Head of caudate nucleus (tissue), 42 donors: Measurements from ENCODE around the gene DMC1.
A peak's percentile ranks its signal among the peaks of the same experiment; 100 is the strongest.
"Not testable (repeated sequence)": the region's sequence is repeated elsewhere in the genome, so short reads cannot be mapped to it uniquely, and the experiment has no call there.

Experiments used
- DNase-seq, 42 donors: peaks; one replicate each; pipeline versions ENCODE4 v3.0.0 to v3.0.0-alpha.2; 2020 to 2021; ENCODE audit warnings: mixed read lengths in 7 of 42
- intact Hi-C: fragments of 100-400 bp; cut with DNase I; formaldehyde crosslinking; loops from one replicate; pipeline ENCODE4 v1.15.0; 2022

The DMC1 gene

DNA sequence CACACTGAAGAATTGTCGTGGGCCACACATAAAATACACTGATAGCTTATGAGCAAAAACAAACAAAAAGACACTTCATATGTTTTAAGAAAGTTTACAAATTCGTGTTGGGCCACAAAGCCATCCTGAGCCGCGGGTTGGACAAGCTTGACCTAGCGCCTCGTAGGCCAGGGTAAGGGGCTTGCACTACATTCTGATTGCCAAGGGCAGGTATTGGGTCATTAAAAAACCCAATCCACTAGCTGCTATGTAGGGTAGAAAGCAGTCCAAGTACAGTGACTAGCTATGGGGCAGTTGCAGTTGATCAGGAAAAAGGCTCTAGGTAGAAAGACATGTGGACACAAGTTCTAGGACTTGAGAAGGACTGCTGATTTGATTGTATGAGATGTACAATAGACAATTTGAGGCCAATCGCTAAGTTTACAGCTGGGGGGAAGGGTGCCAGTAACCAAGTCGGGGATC is 88.1 kb downstream of the DMC1 start:
- intact Hi-C loops = no loop called here
- peak in 2 of 42 donors; percentile 33 to 37 for DNase-seq

DNA sequence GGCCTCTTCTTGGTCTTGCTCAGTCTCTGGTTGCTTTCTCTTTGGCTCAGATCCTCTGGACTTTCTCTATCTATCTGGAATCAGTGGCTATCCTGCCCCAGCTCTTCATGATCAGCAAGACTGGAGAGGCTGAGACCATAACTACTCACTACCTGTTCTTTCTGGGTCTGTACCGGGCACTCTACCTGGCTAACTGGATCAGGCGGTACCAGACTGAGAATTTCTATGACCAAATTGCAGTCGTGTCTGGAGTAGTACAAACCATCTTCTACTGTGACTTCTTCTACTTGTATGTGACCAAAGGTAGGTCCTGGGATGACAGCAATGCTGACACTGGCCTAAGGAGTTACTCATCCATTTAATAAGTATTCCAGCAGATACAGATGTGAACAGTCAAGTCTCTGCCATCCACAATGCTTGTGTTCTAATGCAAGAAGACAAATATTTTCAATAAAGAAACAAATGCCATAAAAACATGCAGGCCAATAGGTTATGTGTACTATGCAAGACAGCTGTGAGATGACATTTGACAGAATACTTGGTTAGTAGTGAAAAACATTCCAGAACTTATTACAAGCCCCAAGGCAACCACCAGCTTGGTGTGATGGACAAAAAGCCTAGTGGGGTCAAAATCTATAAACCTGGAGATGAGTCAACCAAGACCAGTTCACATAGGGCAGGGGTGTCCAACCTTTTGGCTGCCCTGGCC is 88.7 kb downstream of the DMC1 start:
- intact Hi-C loops = no loop called here
- DNase-seq = no peak

DNA sequence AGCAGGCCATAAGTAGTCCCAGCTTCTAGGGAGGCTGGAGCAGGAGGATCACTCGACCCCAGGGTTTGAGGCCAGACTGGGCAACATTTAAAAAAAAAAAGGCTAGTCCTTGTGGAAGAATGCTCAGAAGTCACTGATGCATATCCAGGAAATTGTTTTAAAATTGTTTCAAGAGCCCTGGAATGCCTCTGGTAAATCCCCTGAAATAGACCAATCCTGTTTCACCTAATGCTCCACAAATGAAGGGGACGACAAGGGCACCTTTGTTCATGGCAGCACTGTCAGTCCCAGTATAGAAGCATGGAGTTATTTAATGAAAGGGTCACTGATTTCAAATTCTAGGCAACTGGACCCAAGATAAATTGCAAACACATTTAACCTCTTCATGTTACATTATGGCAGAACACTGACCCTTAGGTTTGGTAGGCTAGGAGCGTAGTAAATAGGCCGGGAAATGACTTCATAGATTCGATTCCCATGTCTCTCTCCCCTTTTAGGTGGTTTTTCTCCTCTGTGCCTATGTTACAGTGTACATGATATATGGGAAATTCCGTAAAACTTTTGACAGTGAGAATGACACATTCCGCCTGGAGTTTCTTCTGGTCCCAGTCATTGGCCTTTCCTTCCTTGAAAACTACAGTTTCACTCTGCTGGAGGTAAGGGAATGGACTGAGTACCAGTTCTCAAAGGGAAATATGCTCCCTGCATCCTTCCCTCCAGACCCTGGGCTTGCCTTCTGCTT is 90.7 kb downstream of the DMC1 start:
- DNase-seq = peak in 2 of 42 donors; percentile 11 to 16
- intact Hi-C loops = no loop called here

DNA sequence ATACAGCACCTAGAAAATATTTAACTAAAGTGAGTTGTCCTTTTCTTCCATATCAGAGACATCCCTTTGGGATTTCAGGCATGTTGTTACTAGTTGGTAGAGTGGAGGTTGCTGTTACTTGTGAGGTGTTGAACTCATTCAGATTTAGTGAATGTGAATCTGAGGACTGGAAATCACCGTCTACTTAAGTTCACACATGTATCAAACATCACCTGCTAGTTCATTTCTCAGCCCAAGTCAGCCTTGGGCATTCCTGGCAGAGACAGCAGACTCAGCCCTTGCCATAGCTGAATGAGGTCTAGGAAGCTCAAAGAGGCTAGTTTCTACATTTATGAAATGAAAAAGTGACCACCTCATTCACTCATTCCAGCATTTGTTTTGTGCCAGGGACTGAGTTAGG is 92.4 kb downstream of the DMC1 start:
- DNase-seq = peak in 3 of 42 donors; percentile 4 to 9 (median 5)
- intact Hi-C loops = no loop called here

DNA sequence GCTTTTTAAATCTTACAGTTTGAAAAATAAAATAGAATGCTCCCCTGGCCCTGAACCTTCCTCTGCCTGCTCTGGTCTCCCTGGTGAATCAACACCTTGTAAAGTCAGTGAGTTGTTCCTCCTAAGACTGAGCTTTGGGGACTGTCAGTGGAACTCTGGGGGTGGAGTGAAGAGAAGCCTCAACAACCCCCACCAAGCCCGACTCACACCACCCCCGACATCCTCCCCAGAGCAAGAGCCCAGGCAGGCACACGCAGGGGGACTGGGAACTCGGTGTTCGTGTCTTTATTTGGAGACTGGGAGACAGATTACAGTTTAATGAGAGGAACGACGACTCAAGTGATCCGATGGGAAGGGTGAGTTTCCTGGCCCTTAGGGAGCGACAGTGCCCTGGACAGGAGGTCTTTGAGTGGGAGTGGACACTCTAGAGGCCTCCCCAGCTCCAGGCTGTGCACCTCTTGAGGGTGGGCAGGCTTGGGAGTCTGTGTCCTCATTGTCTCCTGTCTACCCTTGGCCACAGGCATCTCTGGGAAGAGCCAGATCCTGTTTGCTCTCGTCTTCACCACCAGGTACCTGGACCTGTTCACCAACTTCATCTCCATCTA is 95.9 kb downstream of the DMC1 start:
- DNase-seq = peak in 34 of 42 donors; percentile 30 to 85 (median 56)
- intact Hi-C loops = no loop called here

DNA sequence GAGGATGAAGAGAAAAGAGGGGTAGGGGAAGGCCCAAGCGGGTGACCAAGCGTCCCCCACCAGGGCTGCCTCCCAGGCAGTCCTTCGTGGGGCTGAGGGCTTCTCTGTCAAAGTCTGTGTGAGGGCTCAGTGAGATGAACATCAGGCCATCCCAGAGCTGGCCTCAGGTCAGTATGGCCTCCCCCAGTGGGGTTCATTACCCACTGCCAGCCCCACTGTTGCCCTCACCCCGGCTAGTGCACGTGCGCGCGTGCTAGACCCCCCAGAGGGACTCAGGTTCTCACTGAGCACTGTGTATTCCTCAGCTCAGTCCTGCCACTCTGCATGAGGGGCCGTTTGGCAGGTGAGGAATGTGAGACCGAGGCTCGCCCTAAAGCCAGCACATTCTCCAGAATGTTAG is 98.7 kb downstream of the DMC1 start:
- intact Hi-C loops = no loop called here
- DNase-seq = peak in 7 of 42 donors; percentile 1 to 18 (median 9)

DNA sequence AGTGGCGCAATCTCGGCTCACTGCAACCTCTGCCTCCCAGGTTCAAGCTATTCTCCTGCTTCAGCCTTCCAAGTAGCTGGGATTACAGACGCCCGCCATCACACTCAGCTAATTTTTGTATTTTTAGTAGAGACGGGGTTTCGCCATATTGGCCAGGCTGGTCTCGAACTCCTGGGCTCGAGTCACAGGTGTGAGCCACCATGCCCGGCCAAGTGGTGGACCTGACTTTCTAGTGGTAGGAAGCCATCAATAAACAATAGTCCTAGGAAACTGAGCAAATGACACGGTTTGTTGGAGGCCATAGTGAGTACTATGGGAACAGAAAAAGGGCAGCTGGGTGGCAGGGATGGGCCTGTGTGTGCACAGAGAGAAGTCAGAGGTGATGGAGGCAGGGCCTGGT is 99.8 kb downstream of the DMC1 start:
- intact Hi-C loops = not testable (repeated sequence)
- DNase-seq = peak in 5 of 42 donors; percentile 2 to 25 (median 9)

DNA sequence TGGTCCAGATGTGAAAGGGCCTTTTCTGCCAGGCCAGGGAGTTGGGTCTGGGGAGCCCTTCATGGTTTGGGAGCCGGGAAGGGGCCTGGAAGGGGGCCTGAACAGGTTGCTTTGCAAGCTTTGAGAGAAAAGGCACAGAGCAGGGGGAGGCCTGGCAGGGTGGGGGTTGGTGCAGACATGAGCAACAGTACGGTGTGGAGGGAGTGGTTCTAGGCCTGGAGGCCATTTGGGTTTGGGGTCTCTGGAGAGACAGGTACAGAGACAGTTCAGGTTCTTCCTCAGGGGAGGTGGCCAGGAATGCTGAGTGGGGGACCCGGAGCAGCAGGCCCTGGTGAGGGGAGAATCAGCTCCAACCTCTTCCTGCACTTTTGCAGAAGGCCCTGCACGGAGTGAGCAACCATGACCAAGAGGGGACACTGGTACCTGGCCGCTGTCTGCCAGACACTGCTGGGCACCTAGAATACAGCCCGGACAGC is 100.6 kb downstream of the DMC1 start:
- intact Hi-C loops = no loop called here

More for the DNA sequence above, 100.6 kb downstream of the DMC1 start:
- DNase-seq = peak in 5 of 42 donors; percentile 2 to 42 (median 22)
